ENCODE measurements around the gene RNF31.

RNF31 gene

GRCh38 chr14:24187539-24187915 is 40.2 kb downstream of the RNF31 start:
- Histone ChIP-seq H3K9me3 (replicated peaks; ENCODE audit: insufficient read depth, low read length) (no peaks in the 10 kb centered on the region), H3K4me3 (ENCODE audit: low read length) (peak overlapping the region; percentile 75; the same call in 1 of the 2 replicates), H3K9ac (ENCODE audit: low read length) (no peak overlapping the region; the same call in 1 of the 2 replicates), H3K27me3 (replicated peaks; ENCODE audit: insufficient read depth, low read length) (no peaks in the 10 kb centered on the region), H3K4me2 (ENCODE audit: low read depth, low read length) (peak overlapping the region; percentile 68), H3F3A (ENCODE audit: insufficient read depth, low read length) (peaks cover 14% of the 10 kb centered on the region), H3K36me3 (replicated peaks; ENCODE audit: insufficient read depth, low read length) (no peaks in the 10 kb centered on the region), H3K9me2 (replicated peaks; ENCODE audit: insufficient read depth, low read length) (no peaks in the 10 kb centered on the region), H3K79me2 (ENCODE audit: low read length) (peaks cover 8% of the 10 kb centered on the region; the same call in 1 of the 2 replicates), H3K4me1 (ENCODE audit: low read length) (peaks cover 5% of the 10 kb centered on the region; the same call in 1 of the 2 replicates), H3K27ac (ENCODE audit: low read length) (peak overlapping the region; percentile 81; the same call in 1 of the 2 replicates), H2AFZ (ENCODE audit: low read length) (no peak overlapping the region), H4K20me1 (ENCODE audit: insufficient read depth, low read length) (no peaks in the 10 kb centered on the region)
- DNase-seq, result no peak
- no peak for TF ChIP-seq EZH2phosphoT487 (IDR thresholded peaks at IDR 0.05; ENCODE audit: low read length)
- no peak for TF ChIP-seq CTCF (IDR thresholded peaks at IDR 0.05; ENCODE audit: low read length)
- no peak for TF ChIP-seq EZH2 (optimal IDR thresholded peaks at IDR 0.05; ENCODE audit: low read depth, low read length)

- peak within 1 kb of the TSS; percentile 75 for H3K4me3 ChIP-seq (ENCODE audit: low read length)
- peak within 1 kb of the TSS; percentile 27; the same call in 1 of the 2 replicates for H2AFZ ChIP-seq (ENCODE audit: low read length)
- DNase-seq, result peak; percentile 91
- H3K4me1 ChIP-seq (ENCODE audit: low read length), result peaks cover 5% of the 10 kb centered on the region; the same call in 1 of the 2 replicates
- peak within 1 kb of the TSS; percentile 81 for H3K27ac ChIP-seq (ENCODE audit: low read length)
- H3K9me3 ChIP-seq (replicated peaks; ENCODE audit: insufficient read depth, low read length), result no peaks in the 10 kb centered on the region
- H3K9ac ChIP-seq (ENCODE audit: low read length), result peak within 1 kb of the TSS; percentile 79
- H3K36me3 ChIP-seq (replicated peaks; ENCODE audit: insufficient read depth, low read length), result no peaks in the 10 kb centered on the region
- no peaks in the 10 kb centered on the region for H3K9me2 ChIP-seq (replicated peaks; ENCODE audit: insufficient read depth, low read length)
- H3K4me2 ChIP-seq (ENCODE audit: low read depth, low read length), result peak within 1 kb of the TSS; percentile 68
- no peaks in the 10 kb centered on the region for H4K20me1 ChIP-seq (ENCODE audit: insufficient read depth, low read length)
- H3K27me3 ChIP-seq (replicated peaks; ENCODE audit: insufficient read depth, low read length), result no peaks in the 10 kb centered on the region
- TF ChIP-seq EZH2 (optimal IDR thresholded peaks at IDR 0.05; ENCODE audit: low read depth, low read length), result no peak
- no peak for TF ChIP-seq EZH2phosphoT487 (IDR thresholded peaks at IDR 0.05; ENCODE audit: low read length)
- no peak for TF ChIP-seq CTCF (IDR thresholded peaks at IDR 0.05; ENCODE audit: low read length)
- H3K79me2 ChIP-seq (ENCODE audit: low read length), result peaks cover 12% of the 10 kb centered on the region
- H3F3A ChIP-seq (ENCODE audit: insufficient read depth, low read length), result peaks cover 14% of the 10 kb centered on the region
Observed at GRCh38 chr14:24188251-24189058, 41.2 kb downstream of the RNF31 start, which contains the start of gene IPO4. TSS of gene IPO4 (minus strand) at chr14:24188816. CDS start at chr14:24188787, 29 bp downstream.

GRCh38 chr14:24189059-24189375 is 41.7 kb downstream of the RNF31 start:
- TF ChIP-seq CTCF (IDR thresholded peaks at IDR 0.05; ENCODE audit: low read length), result no peak
- no peak for TF ChIP-seq EZH2phosphoT487 (IDR thresholded peaks at IDR 0.05; ENCODE audit: low read length)
- no peak for TF ChIP-seq EZH2 (optimal IDR thresholded peaks at IDR 0.05; ENCODE audit: low read depth, low read length)
- Histone ChIP-seq H3K9me2 (replicated peaks; ENCODE audit: insufficient read depth, low read length) (no peaks in the 10 kb centered on the region), H3F3A (ENCODE audit: insufficient read depth, low read length) (peaks cover 14% of the 10 kb centered on the region), H3K4me3 (ENCODE audit: low read length) (no peak overlapping the region), H3K27me3 (replicated peaks; ENCODE audit: insufficient read depth, low read length) (no peaks in the 10 kb centered on the region), H3K4me2 (ENCODE audit: low read depth, low read length) (peak overlapping the region; percentile 68; the same call in 1 of the 2 replicates), H3K79me2 (ENCODE audit: low read length) (peaks cover 14% of the 10 kb centered on the region), H3K9me3 (replicated peaks; ENCODE audit: insufficient read depth, low read length) (no peaks in the 10 kb centered on the region), H3K36me3 (replicated peaks; ENCODE audit: insufficient read depth, low read length) (no peaks in the 10 kb centered on the region), H3K9ac (ENCODE audit: low read length) (no peak overlapping the region; the same call in 1 of the 2 replicates), H3K4me1 (ENCODE audit: low read length) (peaks cover 5% of the 10 kb centered on the region; the same call in 1 of the 2 replicates), H3K27ac (ENCODE audit: low read length) (peak overlapping the region; percentile 21; the same call in 1 of the 2 replicates), H4K20me1 (ENCODE audit: insufficient read depth, low read length) (no peaks in the 10 kb centered on the region), H2AFZ (ENCODE audit: low read length) (no peak overlapping the region)
- no peak for DNase-seq
